ENCODE results near the gene NUDC.

The NUDC gene

GRCh38 chr1:26951216-26951615 lies 29.7 kb downstream of the NUDC start:
- DNase-seq (ENCODE audit: low read depth in 1 of 2, low spot score in 1 of 2): no peak

DNA sequence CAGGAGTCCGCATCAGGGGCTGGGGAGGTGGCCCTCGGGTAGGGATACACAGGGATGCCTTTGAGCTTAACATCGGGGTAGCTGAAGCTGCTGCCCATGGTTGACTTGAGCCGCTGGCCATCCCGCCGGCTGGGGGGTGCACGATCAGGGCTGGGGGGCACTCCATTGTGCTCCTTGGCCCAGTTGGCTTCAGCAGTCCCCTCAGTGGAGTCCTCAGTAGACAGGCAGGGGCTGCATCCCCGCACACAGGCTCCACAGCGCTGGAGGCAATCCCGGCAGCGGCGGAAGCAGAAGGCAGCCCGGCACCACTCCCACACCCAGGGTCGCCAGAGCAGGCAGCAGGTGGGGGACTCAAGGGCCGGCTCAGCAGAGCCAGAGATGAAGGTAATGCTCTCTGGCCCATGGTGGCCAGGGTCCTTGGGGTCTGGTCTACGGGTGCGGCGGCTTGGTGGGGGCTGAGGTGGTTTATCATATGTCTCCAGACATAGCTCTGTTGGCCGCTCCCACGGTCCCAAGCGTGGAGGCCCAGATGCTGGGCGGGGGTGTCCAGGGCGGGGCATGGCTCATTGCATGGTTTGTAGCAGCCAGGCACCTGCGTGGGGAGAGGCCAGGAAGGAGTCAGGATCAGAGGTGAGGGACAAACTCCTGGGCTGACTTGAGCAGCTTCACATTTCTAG lies 30.4 kb downstream of the NUDC start:
- no peak for DNase-seq (ENCODE audit: low read depth in 1 of 2, low spot score in 1 of 2)

- no peak for DNase-seq (ENCODE audit: low read depth in 1 of 2, low spot score in 1 of 2)
These were observed 31.8 kb downstream of the NUDC start for GRCh38 chr1:26953374-26953773.

GRCh38 chr1:26956321-26956720 lies 34.8 kb downstream of the NUDC start:
- DNase-seq (ENCODE audit: low read depth in 1 of 2, low spot score in 1 of 2): no peak

DNA sequence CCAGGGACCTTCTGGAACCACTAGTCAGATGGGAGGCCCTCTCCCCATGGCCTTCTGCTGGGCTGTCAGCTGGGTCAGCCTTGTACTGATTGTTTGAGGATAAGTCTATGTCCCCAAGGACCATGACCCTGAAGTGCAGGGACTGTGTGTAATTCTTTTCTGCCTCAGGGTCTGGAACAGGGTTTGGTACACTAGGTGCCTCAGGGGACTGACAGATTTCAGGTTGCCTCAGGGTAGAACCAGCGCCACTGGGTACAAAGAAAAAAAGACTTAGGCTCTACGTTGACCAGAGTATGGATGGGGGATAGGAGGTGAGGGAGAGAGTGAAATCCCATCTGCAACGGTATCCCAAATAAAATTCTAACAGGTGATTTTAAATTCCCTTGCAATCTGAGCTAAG lies 35.8 kb downstream of the NUDC start:
- DNase-seq (ENCODE audit: low read depth in 1 of 2, low spot score in 1 of 2): no peak

- DNase-seq (ENCODE audit: low read depth in 1 of 2, low spot score in 1 of 2): no peak
These were observed 37.7 kb downstream of the NUDC start for GRCh38 chr1:26959270-26959669.

- DNase-seq (ENCODE audit: low read depth in 1 of 2, low spot score in 1 of 2): peak; percentile 19 to 34
These were observed 38.4 kb downstream of the NUDC start, which contains the start of gene KDF1 for GRCh38 chr1:26959722-26960624. Gene KDF1, minus strand, starts transcription at chr1:26960468. Its CDS starts 8,088 bp downstream, at chr1:26952380.

GRCh38 chr1:26960625-26960966 lies 39.1 kb downstream of the NUDC start:
- no peak for DNase-seq (ENCODE audit: low read depth in 1 of 2, low spot score in 1 of 2)

DNA sequence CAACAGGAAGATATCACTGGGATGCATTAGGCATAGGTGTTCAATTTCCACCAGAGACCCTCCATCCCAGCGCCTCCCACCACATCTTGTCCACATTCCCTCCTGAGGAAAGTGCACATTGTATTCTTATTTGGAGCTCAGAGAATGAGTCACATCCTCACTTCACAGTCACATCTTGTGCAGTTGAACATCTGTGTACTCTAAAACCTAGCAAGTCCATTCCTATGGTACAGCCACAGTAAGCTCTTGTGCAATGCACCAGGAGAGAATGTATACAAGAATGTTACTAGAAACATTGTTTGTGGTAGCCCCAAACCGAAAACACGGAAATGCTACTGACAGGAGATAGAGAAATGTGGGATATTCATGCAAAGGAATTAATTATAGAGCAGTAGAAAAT lies 40.3 kb downstream of the NUDC start:
- DNase-seq (ENCODE audit: low read depth in 1 of 2, low spot score in 1 of 2): no peak

DNA sequence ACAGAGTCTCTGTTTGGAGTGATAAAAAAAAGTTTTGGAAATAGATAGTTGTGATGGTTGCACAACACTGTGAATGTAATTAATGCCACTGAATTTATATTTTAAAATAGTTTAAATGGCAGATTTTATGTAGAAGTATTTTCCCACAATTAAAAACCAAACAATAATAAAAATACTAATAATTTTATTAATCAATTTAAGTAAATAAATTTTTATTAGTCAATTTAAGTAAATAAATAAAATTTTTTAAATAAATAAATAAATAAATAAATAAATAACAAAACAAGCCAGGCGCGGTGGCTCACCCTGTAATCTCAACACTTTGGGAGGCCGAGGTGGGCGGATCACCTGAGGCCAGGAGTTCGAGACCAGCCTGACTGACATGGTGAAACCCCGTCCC lies 43.7 kb downstream of the NUDC start:
- no peak for DNase-seq (ENCODE audit: low read depth in 1 of 2, low spot score in 1 of 2)

DNA sequence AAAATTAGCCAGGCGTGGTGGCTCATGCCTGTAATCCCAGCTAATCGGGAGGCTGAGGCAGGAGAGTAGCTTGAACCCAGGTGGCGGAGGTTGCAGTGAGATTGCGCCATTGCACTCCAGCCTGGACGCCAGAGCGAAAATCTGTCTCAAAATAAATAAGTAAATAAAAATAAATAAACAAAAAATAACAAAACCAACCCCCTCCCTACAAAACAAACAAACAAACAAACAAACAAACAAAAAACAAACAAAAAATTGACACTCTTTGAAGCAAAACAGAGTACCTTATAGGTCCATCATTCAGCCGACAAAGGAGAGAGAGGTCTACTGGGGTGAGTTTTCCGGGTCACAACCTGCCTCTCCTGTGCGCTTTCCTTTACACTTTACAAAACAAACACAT lies 44.1 kb downstream of the NUDC start:
- DNase-seq (ENCODE audit: low read depth in 1 of 2, low spot score in 1 of 2): no peak

- no peak for DNase-seq (ENCODE audit: low read depth in 1 of 2, low spot score in 1 of 2)
These were observed 49.3 kb downstream of the NUDC start for GRCh38 chr1:26970810-26971209.

GRCh38 chr1:26971590-26971989 lies 50.0 kb downstream of the NUDC start:
- DNase-seq (ENCODE audit: low read depth in 1 of 2, low spot score in 1 of 2): no peak

DNA sequence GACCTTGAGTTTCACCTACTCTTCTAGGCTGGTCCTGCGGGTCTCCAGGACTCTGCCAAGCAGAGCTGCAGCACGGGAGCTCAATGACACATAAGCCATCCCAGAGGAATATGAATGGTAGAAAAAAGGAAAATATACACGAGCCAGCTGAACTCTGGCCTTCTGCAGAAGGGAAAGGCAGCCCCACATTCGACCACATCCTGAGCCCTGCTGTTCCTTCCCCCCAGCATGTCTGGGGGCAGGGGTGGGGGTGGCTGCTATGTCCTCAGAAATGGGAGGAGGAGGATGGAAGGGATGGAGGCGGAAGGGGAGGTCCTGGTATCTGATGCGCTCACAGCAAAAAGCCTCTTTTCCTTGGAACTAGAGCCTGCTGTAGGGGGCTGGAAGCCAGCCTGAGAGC lies 50.8 kb downstream of the NUDC start:
- no peak for DNase-seq (ENCODE audit: low read depth in 1 of 2, low spot score in 1 of 2)

GRCh38 chr1:26972821-26973220 lies 51.3 kb downstream of the NUDC start:
- DNase-seq (ENCODE audit: low read depth in 1 of 2, low spot score in 1 of 2): no peak

DNA sequence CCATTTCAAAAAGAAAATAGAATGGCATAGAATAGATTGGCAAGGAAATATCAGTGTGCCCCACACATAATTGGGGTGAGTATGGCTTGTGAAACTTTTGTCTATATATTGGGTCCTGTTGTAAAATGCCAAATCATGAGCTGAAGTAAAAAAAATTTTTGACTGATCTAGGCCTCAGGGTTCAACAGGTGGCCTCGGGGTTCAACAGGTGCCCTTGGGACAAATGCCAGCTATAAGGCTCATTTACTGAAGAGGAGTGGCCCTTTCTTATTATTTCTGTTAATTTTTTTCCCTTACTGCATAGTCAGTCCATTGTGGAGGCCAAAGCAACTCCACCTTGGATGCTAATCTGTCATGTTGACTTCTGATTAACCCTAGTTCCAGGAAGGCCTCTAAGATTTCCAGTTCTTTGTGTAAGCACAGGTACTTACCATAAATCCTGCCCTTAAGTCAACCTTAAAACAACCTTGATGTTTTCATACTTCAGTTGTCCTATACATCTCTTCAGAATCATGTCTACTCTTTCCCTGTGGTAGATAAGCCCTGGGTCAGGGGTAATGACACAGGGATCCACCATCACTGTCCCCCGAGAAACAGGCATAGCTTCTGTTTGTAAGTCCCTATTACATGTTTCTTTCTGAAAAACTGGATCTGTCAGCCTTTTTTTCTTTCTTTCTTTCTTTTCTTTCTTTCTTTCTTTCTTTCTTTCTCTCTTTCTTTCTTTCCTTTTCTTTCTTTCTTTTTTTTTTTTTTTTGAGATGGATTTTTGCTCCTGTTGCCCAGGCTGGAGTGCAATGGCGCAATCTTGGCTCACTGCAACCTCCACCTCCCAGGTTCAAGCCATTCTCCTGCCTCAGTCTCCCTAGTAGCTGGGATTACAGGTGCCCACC lies 55.3 kb downstream of the NUDC start:
- DNase-seq (ENCODE audit: low read depth in 1 of 2, low spot score in 1 of 2): no peak

GRCh38 chr1:26978901-26979300 lies 57.4 kb downstream of the NUDC start:
- DNase-seq (ENCODE audit: low read depth in 1 of 2, low spot score in 1 of 2): no peak

GRCh38 chr1:26981146-26981846 lies 59.8 kb downstream of the NUDC start:
- DNase-seq (ENCODE audit: low read depth in 1 of 2, low spot score in 1 of 2): no peak

- DNase-seq (ENCODE audit: low read depth in 1 of 2, low spot score in 1 of 2): no peak
These were observed 62.3 kb downstream of the NUDC start for GRCh38 chr1:26983863-26984262.

- no peak for DNase-seq (ENCODE audit: low read depth in 1 of 2, low spot score in 1 of 2)
These were observed 62.7 kb downstream of the NUDC start for GRCh38 chr1:26984291-26984690.

DNA sequence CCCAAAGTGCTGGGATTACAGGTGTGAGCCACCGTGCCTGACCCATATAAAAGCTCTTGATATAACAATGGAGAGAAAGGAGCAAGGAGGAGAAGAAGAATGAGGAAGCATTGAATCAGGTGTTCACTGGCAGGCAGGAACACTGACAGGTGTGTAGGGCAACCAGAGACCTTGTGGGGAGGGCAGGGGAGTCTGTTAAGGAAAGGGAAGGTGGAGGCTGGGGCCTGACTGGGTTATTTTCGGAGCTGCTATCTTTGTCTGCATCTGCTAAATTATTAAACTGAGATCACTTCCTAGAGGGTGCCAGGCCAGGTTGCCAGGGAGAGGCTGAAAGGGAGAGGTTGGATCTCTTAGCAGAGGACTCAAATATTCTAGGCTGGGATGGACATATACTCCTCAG lies 65.1 kb downstream of the NUDC start:
- no peak for DNase-seq (ENCODE audit: low read depth in 1 of 2, low spot score in 1 of 2)

Measured in stimulated activated CD4-positive, alpha-beta T cell treated with anti-CD3 and anti-CD28 coated beads, Interleukin-15, amount 100 ng/mL, for 1 hour (primary cell).